Erythroblast (primary cell): ENCODE measurements around the gene THEM4.

ENCODE experiments used
- GATA1 ChIP-seq: IDR thresholded peaks from 2 replicates; pipeline ENCODE4 v1.6.1; 2011; ENCODE audit warnings: low read depth, mild to moderate bottlenecking, control low read depth, low read length, moderate library complexity
- POLR2A ChIP-seq: IDR thresholded peaks from 2 replicates; pipeline ENCODE4 v1.6.1; 2011; ENCODE audit warnings: mild to moderate bottlenecking, low read length

DNA sequence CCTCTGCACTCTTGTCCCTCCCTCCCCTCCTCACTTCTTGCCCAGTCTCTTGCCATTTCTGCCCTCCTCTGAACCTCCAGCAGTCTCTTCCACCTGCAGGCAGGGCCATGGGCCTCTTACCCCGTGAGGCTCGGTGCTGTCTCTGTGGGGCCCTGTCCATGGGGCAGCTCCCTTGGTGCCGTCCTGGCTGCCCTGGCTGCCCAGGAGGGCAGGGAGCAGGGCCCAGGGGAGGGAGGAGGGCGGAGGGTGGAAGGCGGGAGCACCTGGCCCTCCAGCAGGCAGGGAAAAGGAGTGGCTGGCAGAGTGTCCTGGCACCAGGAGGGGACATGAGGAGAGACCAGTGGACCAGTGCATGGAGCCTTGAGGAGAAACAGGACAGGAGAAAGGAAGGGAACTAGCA, 77.7 kb downstream of the THEM4 start, which contains the start of gene RORC:
- TF ChIP-seq POLR2A (no peak), GATA1 (no peak)
